ENCODE measurements around the gene AQP1. TPM values are rescaled to one million over a fixed set of nuclear protein-coding genes. Genes with fewer than 3 reads are reported as not detected.

The AQP1 gene
- total RNA-seq, 1 experiment from 2014 or later, result 0.15 TPM

DNA sequence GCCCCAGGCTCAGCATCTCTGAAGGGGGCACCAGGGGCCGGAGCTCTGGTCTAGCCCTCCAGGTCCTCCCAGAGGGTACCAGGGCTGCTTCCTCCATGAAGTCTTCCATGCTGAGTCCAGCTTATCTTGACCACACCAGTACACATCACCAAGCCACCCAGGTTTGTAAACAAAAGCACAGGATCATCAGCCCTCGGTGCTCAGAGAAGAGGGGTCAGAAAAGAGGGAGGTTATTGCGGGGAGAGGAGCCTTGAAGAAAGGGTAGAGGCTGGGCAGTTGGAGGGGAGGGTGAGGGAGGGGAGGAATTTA lies 23.9 kb downstream of the AQP1 start:
- no peaks in the 10 kb centered on the region; a peak in 1 of 5 replicates for H3K9me3 Mint-ChIP-seq
- DNase-seq, result no peak
- H3K4me1 Mint-ChIP-seq, result peaks cover 6 to 19% of the 10 kb centered on the region in 2 experiments
- H3K18ac ChIP-seq (ENCODE audit: insufficient read length, low read depth, low read length), result no peak overlapping the region
- no peak overlapping the region for H2AK5ac ChIP-seq (ENCODE audit: insufficient read length, low read length)
- no peak overlapping the region for H4K91ac ChIP-seq (ENCODE audit: insufficient read length, low read depth, low read length)
- H2BK120ac ChIP-seq (ENCODE audit: low read depth, low read length, poor library complexity, severe bottlenecking), result no peak overlapping the region
- no peaks in the 10 kb centered on the region for H3K79me2 ChIP-seq (ENCODE audit: insufficient read depth, low read length)
- H3K79me1 ChIP-seq (ENCODE audit: insufficient read depth, low read depth, low read length, poor library complexity, severe bottlenecking), result no peaks in the 10 kb centered on the region
- H2BK15ac ChIP-seq (ENCODE audit: low read depth, low read length), result no peak overlapping the region
- H2AFZ ChIP-seq (ENCODE audit: low read length), result no peak overlapping the region
- no peak overlapping the region for H3K4me3 Mint-ChIP-seq
- TF ChIP-seq, protein P1, sequence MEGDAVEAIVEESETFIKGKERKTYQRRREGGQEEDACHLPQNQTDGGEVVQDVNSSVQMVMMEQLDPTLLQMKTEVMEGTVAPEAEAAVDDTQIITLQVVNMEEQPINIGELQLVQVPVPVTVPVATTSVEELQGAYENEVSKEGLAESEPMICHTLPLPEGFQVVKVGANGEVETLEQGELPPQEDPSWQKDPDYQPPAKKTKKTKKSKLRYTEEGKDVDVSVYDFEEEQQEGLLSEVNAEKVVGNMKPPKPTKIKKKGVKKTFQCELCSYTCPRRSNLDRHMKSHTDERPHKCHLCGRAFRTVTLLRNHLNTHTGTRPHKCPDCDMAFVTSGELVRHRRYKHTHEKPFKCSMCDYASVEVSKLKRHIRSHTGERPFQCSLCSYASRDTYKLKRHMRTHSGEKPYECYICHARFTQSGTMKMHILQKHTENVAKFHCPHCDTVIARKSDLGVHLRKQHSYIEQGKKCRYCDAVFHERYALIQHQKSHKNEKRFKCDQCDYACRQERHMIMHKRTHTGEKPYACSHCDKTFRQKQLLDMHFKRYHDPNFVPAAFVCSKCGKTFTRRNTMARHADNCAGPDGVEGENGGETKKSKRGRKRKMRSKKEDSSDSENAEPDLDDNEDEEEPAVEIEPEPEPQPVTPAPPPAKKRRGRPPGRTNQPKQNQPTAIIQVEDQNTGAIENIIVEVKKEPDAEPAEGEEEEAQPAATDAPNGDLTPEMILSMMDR (conservative IDR thresholded peaks at IDR 0.05), result no peak
- H4K5ac ChIP-seq (ENCODE audit: insufficient read length, low read depth, low read length), result no peak overlapping the region
- no peak overlapping the region for H3K23ac ChIP-seq (ENCODE audit: insufficient read length, low read depth, low read length)
- H3K27ac ChIP-seq (ENCODE audit: insufficient read length, low read depth, low read length), result no peak overlapping the region
- no peak overlapping the region for H3K14ac ChIP-seq (ENCODE audit: insufficient read depth, low read length)
- H2BK5ac ChIP-seq (ENCODE audit: insufficient read length, low read length), result no peak overlapping the region
- no peaks in the 10 kb centered on the region for H3K36me3 Mint-ChIP-seq (ENCODE audit: insufficient read depth in 1 of 3, low read depth in 3 of 3)
- no peak overlapping the region for H3K9ac ChIP-seq (ENCODE audit: extremely low read depth, insufficient read length, low read length)
- no peaks in the 10 kb centered on the region for H3K4me1 ChIP-seq (ENCODE audit: insufficient read depth, low read length)
- no peak overlapping the region for H3K27ac Mint-ChIP-seq
- no peak overlapping the region for H3K4ac ChIP-seq (ENCODE audit: low read depth, low read length)
- no peak overlapping the region for H3T11ph ChIP-seq (ENCODE audit: low read length)
- H3K9me3 ChIP-seq (ENCODE audit: control insufficient read depth, low read depth, low read length), result no peaks in the 10 kb centered on the region
- H3K27me3 ChIP-seq (ENCODE audit: insufficient read depth, low read length), result no peaks in the 10 kb centered on the region; the same call in 1 of the 2 replicates
- no peaks in the 10 kb centered on the region for H4K20me1 ChIP-seq (ENCODE audit: control insufficient read depth, insufficient read depth, insufficient read length)
- no peak overlapping the region for H3K56ac ChIP-seq (ENCODE audit: insufficient read length, low read depth, low read length)
- no CpG with 5 or more reads among the region's 3 CpGs for WGBS (ENCODE audit: extremely low coverage, insufficient read length, low lambda C conversion rate)
- H3K27me3 Mint-ChIP-seq (ENCODE audit: low read depth), result peaks cover 72% of the 10 kb centered on the region
- no peak overlapping the region for H2BK12ac ChIP-seq (ENCODE audit: insufficient read length, low read depth, low read length)
- no peak overlapping the region for H4K8ac ChIP-seq (replicated peaks; ENCODE audit: insufficient read length, low read depth, low read length)
- H3K4me2 ChIP-seq (ENCODE audit: insufficient read depth, insufficient read length, low read length), result no peak overlapping the region
- peaks cover 3% of the 10 kb centered on the region for H3K23me2 ChIP-seq (ENCODE audit: insufficient read length, low read depth, low read length, poor library complexity, severe bottlenecking)
- H2BK20ac ChIP-seq (ENCODE audit: low read depth, low read length, poor library complexity, severe bottlenecking), result no peak overlapping the region

Measured in H9 (cell line).